Colonic mucosa (tissue), 4 donors: ENCODE measurements around the gene STAU1. TPM values are rescaled to one million over a fixed set of nuclear protein-coding genes. Genes with fewer than 3 reads are reported as not detected.
"Not testable (repeated sequence)": the region's sequence is repeated elsewhere in the genome, so short reads cannot be mapped to it uniquely, and the experiment has no call there.

Experiments used
- DNase-seq: peaks from one replicate; pipeline ENCODE4 v3.0.0-alpha.2; 2020
- H3K27ac ChIP-seq: fragments of 200-600 bp; one replicate; pipeline ENCODE4 v1.8.0; 2021
- H3K27me3 ChIP-seq: fragments of 200-600 bp; one replicate; pipeline ENCODE4 v1.8.0; 2021
- H3K36me3 ChIP-seq: fragments of 200-600 bp; one replicate; pipeline ENCODE4 v1.8.0; 2021
- H3K4me1 ChIP-seq: fragments of 200-600 bp; one replicate; pipeline ENCODE4 v1.8.0; 2021; ENCODE audit warnings: mild to moderate bottlenecking
- H3K4me3 ChIP-seq: fragments of 200-600 bp; one replicate; pipeline ENCODE4 v1.8.0; 2021
- H3K9ac ChIP-seq, 2 donors: one replicate each; pipeline ENCODE4 v1.7.0; 2013; ENCODE audit warnings: control low read depth in 2 of 2, low read depth in 2 of 2, low read length in 2 of 2
- H3K9me3 ChIP-seq: fragments of 200-600 bp; one replicate; pipeline ENCODE4 v1.8.0; 2021
- CTCF ChIP-seq: fragments of 200-600 bp; IDR thresholded peaks from one replicate; pipeline ENCODE4 v1.8.0; 2022; ENCODE audit warnings: antibody characterized with exemption, mild to moderate bottlenecking
- intact Hi-C: fragments of 100-400 bp; cut with DNase I; formaldehyde crosslinking; loops from one replicate; pipeline ENCODE4 v1.14.1; 2022
- total RNA-seq, 2 donors: library from RNA; stranded (reverse); fragmentation: NEBNext Ultra II Directional in 1 of 2; extraction: Animal tissue kit (Norgen Biotek cat#: 25700) in 1 of 2; gene quantifications; one replicate each; pipeline ENCODE4 v1.2.1, GENCODE V29; 2021
- donor health status: healthy.
- donor health status: DM: no; HTN: no; CAD: no.
- donor health status: DM: no; HTN: no; CAD: no.

STAU1 gene
- total RNA-seq, 2 donors from 2014 or later, result 86.6 to 106 TPM

- no peaks in the 10 kb centered on the region for H3K27me3 ChIP-seq
- H3K9me3 ChIP-seq, result no peaks in the 10 kb centered on the region
- no peak overlapping the region for H3K9ac ChIP-seq
- no peak for TF ChIP-seq CTCF
- no peaks in the 10 kb centered on the region for H3K36me3 ChIP-seq
- no peak overlapping the region for H3K4me3 ChIP-seq
- no peak overlapping the region for H3K27ac ChIP-seq
- H3K4me1 ChIP-seq, result no peaks in the 10 kb centered on the region
- DNase-seq, result no peak
- intact Hi-C loops, result no loop called here
Measured at GRCh38 chr20:49140411-49140810, 47.7 kb downstream of the STAU1 start.

DNA sequence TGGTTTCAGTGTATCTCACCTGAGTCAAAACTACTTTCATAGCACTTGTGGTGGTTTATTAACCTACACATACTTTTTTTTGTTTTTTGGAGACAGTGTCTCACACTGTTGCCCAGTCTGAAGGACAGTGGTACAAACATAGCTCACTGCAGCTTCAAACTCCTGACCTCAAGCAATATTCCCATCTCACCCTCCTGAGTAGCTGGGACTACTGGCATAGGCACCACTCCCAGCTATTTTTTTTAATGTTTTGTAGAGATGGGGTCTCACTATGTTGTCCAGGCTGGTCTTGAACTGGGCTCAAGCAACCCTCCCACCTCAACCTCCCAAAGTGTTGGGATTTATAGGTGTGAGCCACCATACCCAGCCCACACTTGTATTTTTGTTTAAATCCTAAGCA, 49.7 kb downstream of the STAU1 start:
- TF ChIP-seq CTCF, result no peak
- DNase-seq, result no peak
- Histone ChIP-seq H3K9me3 (no peaks in the 10 kb centered on the region), H3K27ac (no peak overlapping the region), H3K27me3 (no peaks in the 10 kb centered on the region), H3K36me3 (no peaks in the 10 kb centered on the region), H3K4me1 (no peaks in the 10 kb centered on the region), H3K9ac (no peak overlapping the region), H3K4me3 (no peak overlapping the region)
- intact Hi-C loops, result no loop called here

DNA sequence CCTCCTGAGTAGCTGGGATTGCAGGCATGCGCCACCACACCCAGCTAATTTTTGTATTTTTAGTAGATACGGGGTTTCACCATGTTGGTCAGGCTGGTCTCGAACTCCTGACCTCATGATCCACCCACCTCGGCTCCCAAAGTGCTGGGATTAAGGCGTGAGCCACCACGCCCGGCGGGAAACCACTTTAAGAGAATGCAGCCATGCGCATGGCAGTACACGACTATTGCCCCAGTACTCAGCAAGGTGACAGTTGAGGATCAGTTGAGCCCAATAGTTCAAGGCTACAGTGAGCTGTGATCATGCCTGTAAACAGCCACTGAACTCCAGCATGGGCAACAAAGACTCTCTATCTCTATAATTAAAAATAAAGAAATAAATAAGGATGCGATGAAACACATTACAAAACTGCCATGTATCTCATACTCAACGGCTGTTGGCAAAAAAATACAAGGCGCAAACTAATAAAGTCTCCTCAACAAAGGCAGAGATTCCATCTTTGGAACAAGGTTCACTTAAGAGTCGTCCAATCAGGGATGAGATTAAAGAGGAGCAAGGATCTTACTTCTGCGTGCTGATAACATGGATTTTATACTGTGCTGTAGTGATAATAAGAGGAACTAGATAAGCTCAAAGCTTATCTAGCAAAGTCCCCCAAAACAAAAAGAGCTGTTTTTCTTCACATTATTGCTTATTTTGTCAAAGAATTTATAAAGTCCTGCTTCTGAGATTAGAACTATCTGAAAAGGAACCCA, 51.1 kb downstream of the STAU1 start:
- DNase-seq, result no peak
- H3K4me3 ChIP-seq, result no peak overlapping the region
- intact Hi-C loops, result no loop called here
- H3K4me1 ChIP-seq, result no peaks in the 10 kb centered on the region
- H3K9ac ChIP-seq, result no peak overlapping the region
- no peaks in the 10 kb centered on the region for H3K9me3 ChIP-seq
- H3K27me3 ChIP-seq, result no peaks in the 10 kb centered on the region
- no peak for TF ChIP-seq CTCF
- no peak overlapping the region for H3K27ac ChIP-seq
- H3K36me3 ChIP-seq, result peaks cover 5% of the 10 kb centered on the region

DNA sequence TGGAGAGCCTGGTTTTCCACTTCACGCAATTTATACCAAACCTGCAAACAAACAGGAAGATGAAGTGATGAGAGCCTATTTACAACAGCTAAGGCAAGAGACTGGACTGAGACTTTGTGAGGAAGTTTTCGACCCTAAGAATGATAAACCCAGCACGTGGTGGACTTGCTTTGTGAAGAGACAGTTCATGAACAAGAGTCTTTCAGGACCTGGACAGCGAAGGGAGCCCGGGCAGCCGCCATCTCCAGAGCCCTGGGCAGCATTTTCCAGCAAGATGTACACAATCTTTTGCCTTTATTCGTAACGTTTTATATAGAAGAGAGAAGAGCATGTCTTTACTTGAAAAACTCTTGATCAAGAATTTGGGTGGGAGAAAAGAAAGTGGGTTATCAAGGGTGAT, 53.3 kb downstream of the STAU1 start:
- DNase-seq, H3K27ac ChIP-seq, H3K9me3 ChIP-seq, intact Hi-C loops, H3K9ac ChIP-seq, H3K27me3 ChIP-seq, H3K36me3 ChIP-seq, H3K4me3 ChIP-seq, H3K4me1 ChIP-seq: not testable (repeated sequence)

- Histone ChIP-seq H3K27ac (no peak overlapping the region), H3K4me3 (no peak overlapping the region), H3K27me3 (no peaks in the 10 kb centered on the region), H3K9me3 (no peaks in the 10 kb centered on the region), H3K36me3 (peaks cover 6% of the 10 kb centered on the region), H3K4me1 (no peaks in the 10 kb centered on the region), H3K9ac (no peak overlapping the region)
- TF ChIP-seq CTCF, result no peak
- no peak for DNase-seq
- intact Hi-C loops, result loop anchor here (2.0 kb wide), 1 partner anchor 83 kb away; no protein-coding TSS in a partner anchor
Measured at GRCh38 chr20:49133571-49133970, 54.6 kb downstream of the STAU1 start.

- no peaks in the 10 kb centered on the region for H3K27me3 ChIP-seq
- no peak overlapping the region for H3K9ac ChIP-seq
- no peak overlapping the region for H3K27ac ChIP-seq
- no peaks in the 10 kb centered on the region for H3K9me3 ChIP-seq
- TF ChIP-seq CTCF, result peak; percentile 41
- DNase-seq, result peak; percentile 43
- intact Hi-C loops, result loop anchor here (2.0 kb wide), 1 partner anchor 84 kb away; no protein-coding TSS in a partner anchor
- H3K4me1 ChIP-seq, result no peaks in the 10 kb centered on the region
- H3K4me3 ChIP-seq, result no peak overlapping the region
- peaks cover 6% of the 10 kb centered on the region for H3K36me3 ChIP-seq
Measured at GRCh38 chr20:49132995-49133478, 55.1 kb downstream of the STAU1 start.
